Inferior parietal cortex (tissue), 1 donor: ENCODE data around the gene CCDC152.

Experiments used
- DNase-seq: peaks from one replicate; pipeline ENCODE4 v3.0.0-alpha.2; 2016; ENCODE audit errors: extremely low spot score

The CCDC152 gene

GRCh38 chr5:42851481-42851880 is 94.9 kb downstream of the CCDC152 start:
- DNase-seq = no peak
